Measurements from ENCODE around the gene ZNF684.
"Not testable (repeated sequence)": the region's sequence is repeated elsewhere in the genome, so short reads cannot be mapped to it uniquely, and the experiment has no call there.

ZNF684 gene

DNA sequence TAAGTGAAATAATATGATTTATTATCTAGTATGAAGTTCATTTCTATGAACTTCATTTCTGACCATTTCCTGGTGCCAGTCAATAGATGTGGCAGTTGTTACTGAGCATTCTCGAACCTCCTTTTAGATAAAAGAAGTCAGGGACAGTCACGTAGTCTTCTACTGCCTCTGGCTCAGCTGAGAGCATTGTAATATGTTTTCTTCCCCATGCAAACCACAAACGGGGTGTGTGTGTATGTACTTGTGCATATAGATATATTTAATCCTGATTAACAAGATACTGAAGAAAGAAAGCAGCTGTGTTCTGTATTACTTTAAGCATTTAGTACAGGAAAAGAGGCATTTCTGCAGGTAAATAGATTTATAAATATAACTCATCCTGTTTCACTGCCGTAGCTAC lies 21.6 kb downstream of the ZNF684 start:
- H3K4me3 ChIP-seq (ENCODE audit: low read depth, low read length) = no peak overlapping the region
- TF ChIP-seq, protein P1, sequence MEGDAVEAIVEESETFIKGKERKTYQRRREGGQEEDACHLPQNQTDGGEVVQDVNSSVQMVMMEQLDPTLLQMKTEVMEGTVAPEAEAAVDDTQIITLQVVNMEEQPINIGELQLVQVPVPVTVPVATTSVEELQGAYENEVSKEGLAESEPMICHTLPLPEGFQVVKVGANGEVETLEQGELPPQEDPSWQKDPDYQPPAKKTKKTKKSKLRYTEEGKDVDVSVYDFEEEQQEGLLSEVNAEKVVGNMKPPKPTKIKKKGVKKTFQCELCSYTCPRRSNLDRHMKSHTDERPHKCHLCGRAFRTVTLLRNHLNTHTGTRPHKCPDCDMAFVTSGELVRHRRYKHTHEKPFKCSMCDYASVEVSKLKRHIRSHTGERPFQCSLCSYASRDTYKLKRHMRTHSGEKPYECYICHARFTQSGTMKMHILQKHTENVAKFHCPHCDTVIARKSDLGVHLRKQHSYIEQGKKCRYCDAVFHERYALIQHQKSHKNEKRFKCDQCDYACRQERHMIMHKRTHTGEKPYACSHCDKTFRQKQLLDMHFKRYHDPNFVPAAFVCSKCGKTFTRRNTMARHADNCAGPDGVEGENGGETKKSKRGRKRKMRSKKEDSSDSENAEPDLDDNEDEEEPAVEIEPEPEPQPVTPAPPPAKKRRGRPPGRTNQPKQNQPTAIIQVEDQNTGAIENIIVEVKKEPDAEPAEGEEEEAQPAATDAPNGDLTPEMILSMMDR (IDR thresholded peaks at IDR 0.05; ENCODE audit: control insufficient read depth, extremely low read depth, insufficient read depth) = no peak
- no peak for DNase-seq (ENCODE audit: low read depth)

DNA sequence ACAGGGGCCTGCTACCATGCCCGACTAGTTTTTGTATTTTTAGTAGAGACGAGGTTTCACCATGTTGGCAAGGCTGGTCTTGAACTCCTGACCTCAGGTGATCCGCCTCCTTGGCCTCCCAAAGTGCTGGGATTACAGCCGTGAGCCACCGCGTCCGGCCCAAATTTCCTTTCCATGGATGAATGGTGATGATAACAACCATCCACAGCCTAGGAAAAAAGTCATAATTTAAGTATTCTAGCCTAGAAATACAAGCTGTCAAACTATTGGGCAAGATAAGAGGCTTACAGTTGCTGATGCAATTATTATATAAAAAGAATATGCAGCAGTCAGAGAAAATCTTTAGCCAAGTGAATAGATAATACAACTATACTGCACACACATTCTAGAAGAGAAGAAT lies 23.4 kb downstream of the ZNF684 start:
- not testable (repeated sequence) for H3K4me3 ChIP-seq (ENCODE audit: low read depth, low read length)

DNA sequence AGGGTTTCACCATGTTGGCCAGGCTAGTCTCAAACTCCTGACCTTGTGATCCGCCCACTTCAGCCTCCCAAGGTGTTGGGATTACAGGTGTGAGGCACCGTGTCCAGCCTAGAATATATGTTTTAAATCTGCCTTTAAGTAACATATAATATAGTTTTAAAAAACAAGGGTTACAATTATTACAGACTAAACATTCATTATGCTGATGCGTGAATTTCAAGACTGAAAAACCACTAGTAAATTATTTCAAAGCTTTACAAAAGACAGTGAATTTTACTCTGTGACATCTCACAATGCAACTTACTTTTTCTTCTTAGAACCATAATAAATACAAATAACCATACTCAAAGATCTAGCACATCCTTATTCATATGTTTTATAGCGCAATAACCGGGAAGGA lies 24.7 kb downstream of the ZNF684 start:
- DNase-seq (ENCODE audit: low read depth) = no peak
- H3K4me3 ChIP-seq (ENCODE audit: low read depth, low read length) = no peak overlapping the region
- TF ChIP-seq, protein P1 (IDR thresholded peaks at IDR 0.05; ENCODE audit: control insufficient read depth, extremely low read depth, insufficient read depth) = no peak

More for the DNA sequence above, 23.4 kb downstream of the ZNF684 start:
- not testable (repeated sequence) for DNase-seq (ENCODE audit: low read depth)

DNA sequence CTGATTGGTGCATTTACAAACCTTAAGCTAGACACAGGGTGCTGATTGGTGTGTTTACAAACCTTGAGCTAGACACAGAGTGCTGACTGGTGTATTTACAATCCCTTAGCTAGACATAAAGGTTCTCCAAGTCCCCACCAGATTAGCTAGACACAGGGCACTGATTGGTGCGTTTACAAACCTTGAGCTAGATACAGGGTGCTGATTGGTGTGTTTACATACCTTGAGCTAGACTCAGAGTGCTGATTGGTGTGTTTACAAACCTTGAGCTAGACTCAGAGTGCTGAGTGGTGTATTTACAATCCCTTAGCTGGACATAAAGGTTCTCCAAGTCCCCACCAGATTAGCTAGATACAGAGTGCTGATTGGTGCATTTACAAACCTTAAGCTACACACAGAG lies 26.8 kb downstream of the ZNF684 start:
- not testable (repeated sequence) for DNase-seq (ENCODE audit: low read depth); H3K4me3 ChIP-seq (ENCODE audit: low read depth, low read length)

DNA sequence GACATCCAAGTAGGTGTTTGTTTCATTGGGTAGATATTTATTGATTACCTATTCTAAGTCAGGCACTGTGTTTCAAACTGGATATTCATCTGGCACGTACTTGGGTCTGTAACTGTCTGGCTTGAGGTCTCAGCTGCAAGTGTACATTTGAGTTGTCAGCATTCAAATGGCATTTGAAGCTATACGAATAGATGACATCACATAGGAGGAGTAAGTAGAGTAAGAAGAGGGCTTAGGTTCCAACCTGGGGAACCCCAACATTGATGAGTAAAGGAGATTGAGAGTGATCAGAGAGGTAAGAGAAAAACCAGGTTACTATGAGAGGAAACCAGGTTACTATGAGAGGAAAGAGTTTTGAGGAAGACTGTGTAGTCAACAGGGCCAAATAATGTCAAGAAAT lies 30.7 kb downstream of the ZNF684 start:
- TF ChIP-seq, protein P1 (IDR thresholded peaks at IDR 0.05; ENCODE audit: control insufficient read depth, extremely low read depth, insufficient read depth) = no peak

DNA sequence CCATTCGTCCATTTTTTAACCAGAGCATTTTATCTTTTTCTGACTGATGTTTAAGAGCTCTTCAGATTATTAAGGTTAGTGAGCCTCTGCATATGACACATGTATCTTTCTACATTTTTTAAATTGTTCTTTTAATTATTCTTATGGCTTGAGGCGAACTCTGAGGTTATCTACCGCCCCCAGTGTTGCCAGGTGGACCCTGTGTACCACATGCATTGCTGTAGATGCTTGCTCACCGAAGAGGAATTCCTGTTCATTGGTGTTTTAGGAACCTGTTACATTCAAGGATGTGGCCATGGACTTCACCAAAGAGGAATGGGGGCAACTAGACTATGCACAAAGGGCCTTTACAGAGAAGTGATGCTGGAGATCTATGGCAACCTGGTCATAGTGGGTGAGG lies 31.8 kb downstream of the ZNF684 start:
- H3K4me3 ChIP-seq (ENCODE audit: low read depth, low read length) = no peak overlapping the region
- TF ChIP-seq, protein P1 (IDR thresholded peaks at IDR 0.05; ENCODE audit: control insufficient read depth, extremely low read depth, insufficient read depth) = no peak
- DNase-seq (ENCODE audit: low read depth) = no peak

More for the DNA sequence above, 30.7 kb downstream of the ZNF684 start:
- H3K4me3 ChIP-seq (ENCODE audit: low read depth, low read length) = no peak overlapping the region
- no peak for DNase-seq (ENCODE audit: low read depth)

DNA sequence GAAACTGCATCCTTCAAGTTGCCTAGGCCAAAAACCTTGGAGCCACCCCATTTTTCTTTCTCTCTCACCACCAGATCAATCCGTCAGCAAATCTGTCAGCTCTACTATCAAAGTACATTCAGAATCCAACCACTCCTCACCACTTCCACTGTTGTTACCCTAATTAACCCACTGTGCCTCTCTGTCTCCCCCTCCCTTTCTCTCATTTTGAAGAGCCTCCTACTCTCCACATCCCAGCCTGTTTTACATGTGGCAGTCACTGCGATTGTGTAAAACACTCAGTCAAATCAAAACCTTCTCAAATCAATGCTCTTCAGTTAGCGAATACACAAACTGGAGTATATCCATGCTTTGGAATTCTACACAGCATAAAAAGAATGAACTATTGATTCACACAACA lies 33.1 kb downstream of the ZNF684 start:
- H3K4me3 ChIP-seq (ENCODE audit: low read depth, low read length) = no peak overlapping the region
- DNase-seq (ENCODE audit: low read depth) = no peak
- TF ChIP-seq, protein P1 (IDR thresholded peaks at IDR 0.05; ENCODE audit: control insufficient read depth, extremely low read depth, insufficient read depth) = no peak

DNA sequence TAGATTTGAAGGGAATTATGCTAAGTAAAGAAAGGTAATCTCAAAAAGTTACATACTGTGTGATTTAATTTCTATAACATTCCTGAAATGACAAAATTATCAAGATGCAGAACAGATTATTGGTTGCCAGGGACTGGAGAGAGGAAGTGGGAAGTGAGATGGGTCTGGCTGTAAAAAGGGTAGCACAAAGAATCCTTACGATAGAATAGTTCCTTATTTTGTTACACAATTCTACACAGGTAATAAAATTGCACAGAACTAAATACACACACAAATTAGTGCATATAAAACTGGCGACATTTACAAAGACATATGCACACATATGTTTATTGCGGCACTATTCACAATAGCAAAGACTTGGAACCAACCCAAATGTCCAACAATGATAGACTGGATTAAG lies 33.5 kb downstream of the ZNF684 start:
- no peak for DNase-seq (ENCODE audit: low read depth)
- TF ChIP-seq, protein P1 (IDR thresholded peaks at IDR 0.05; ENCODE audit: control insufficient read depth, extremely low read depth, insufficient read depth) = no peak
- no peak overlapping the region for H3K4me3 ChIP-seq (ENCODE audit: low read depth, low read length)

All from LNCaP clone FGC (cell line).